Heart right ventricle (tissue), 16 donors: ENCODE data around the gene ZNF503. TPM values are rescaled to one million over a fixed set of nuclear protein-coding genes. Genes with fewer than 3 reads are reported as not detected.

Source experiments
- ATAC-seq, 8 donors: fragments of 200-7000 bp; cut with Tn5 transposase; one replicate each; pipeline ENCODE4 v1.9.1; 2020; ENCODE audit warnings: mild to moderate bottlenecking in 8 of 8, moderate library complexity in 8 of 8, moderate number of reproducible peaks in 1 of 8
- DNase-seq, 2 donors: peaks; one replicate each; pipeline ENCODE4 v3.0.0-alpha.2; 2020
- H3K27ac ChIP-seq, 10 donors: fragments of 200-600 bp; sonication (generic) in 2 of 10; one replicate each; pipeline versions ENCODE4 v1.5.0 to v1.8.0; 2020 to 2022; ENCODE audit warnings: mild to moderate bottlenecking in 3 of 10
- H3K27me3 ChIP-seq, 7 donors: fragments of 200-600 bp; one replicate each; pipeline ENCODE4 v1.8.0; 2021 to 2022; ENCODE audit warnings: mild to moderate bottlenecking in 2 of 7
- H3K36me3 ChIP-seq, 9 donors: fragments of 200-600 bp; sonication (generic) in 1 of 9; one replicate each; pipeline versions ENCODE4 v1.5.0 to v1.8.0; 2020 to 2022; ENCODE audit warnings: mild to moderate bottlenecking in 2 of 9
- H3K4me1 ChIP-seq, 9 donors: fragments of 200-600 bp; sonication (generic) in 1 of 9; one replicate each; pipeline versions ENCODE4 v1.5.0 to v1.8.0; 2020 to 2022; ENCODE audit warnings: mild to moderate bottlenecking in 4 of 9
- H3K4me3 ChIP-seq, 10 donors: fragments of 200-600 bp; sonication (generic) in 2 of 10; one replicate each; pipeline versions ENCODE4 v1.5.0 to v1.8.0; 2020 to 2022; ENCODE audit warnings: mild to moderate bottlenecking in 7 of 10, moderate library complexity in 2 of 10
- H3K9me3 ChIP-seq, 11 donors: fragments of 200-600 bp in 10 of 11; sonication (generic) in 2 of 11; one replicate each; pipeline versions ENCODE4 v1.5.0 to v1.8.0; 2013 to 2022; ENCODE audit warnings: mild to moderate bottlenecking in 2 of 11, control low read depth in 1 of 11, moderate library complexity in 1 of 11
- WGBS, 2 donors: extraction: QIAGEN DNeasy Blood & Tissue Kit; methylation state at CpG; one replicate each; pipeline ENCODE4 v1.1.7; 2013; ENCODE audit warnings: inconsistent platforms in 1 of 2; 5-methylcytosine and 5-hydroxymethylcytosine counted together
- intact Hi-C, 10 donors: fragments of 100-400 bp; cut with DNase I; formaldehyde crosslinking; loops; one replicate each; pipeline versions ENCODE4 v1.11.1 to v1.14.2; 2022
- polyA plus RNA-seq, 2 donors: library from polyadenylated mRNA; stranded (reverse); fragments of 200-250 nt; gene quantifications; one replicate each; pipeline ENCODE4 v1.2.3, GENCODE V29; 2013
- total RNA-seq, 10 donors: library from RNA; stranded (reverse); fragmentation: NEBNext Ultra II Directional in 3 of 10; extraction: Animal tissue kit (Norgen Biotek cat#: 25700) in 3 of 10; gene quantifications; one replicate each; pipeline versions ENCODE4 v1.2.1 to v1.2.4, GENCODE V29; 2021 to 2023
- TF ChIP-seq, protein P1 (sequence below), 9 donors: fragments of 200-600 bp; sonication (generic) in 2 of 9; IDR thresholded peaks; one replicate each; pipeline versions ENCODE4 v1.5.0 to v1.8.0; 2021 to 2022; ENCODE audit warnings: antibody characterized with exemption in 9 of 9, mild to moderate bottlenecking in 5 of 9, moderate library complexity in 1 of 9
- donor health status: Arrhythmogenic right ventricular cardiomyopathy.
- donor health status: ischemic (EF 13 %, LVEDD 7.1; RV severe dilation, severe dysfunction).
- donor health status: healthy with polysubstance abuse.
- donor health status: DM: no; HTN: yes; CAD: no.
- donor health status: DM: no; HTN: no; CAD: no.
- donor health status: ischemic (EF 25% LVEDD 6.9; RV normal size, moderate dysfunction).
- donor health status: ischemic (EF 25% LVEDD 5.7; RV mildly dilated, moderate dysfunction).
- donor health status: healthy.
- donor health status: DM: yes; HTN: yes; CAD: no.
- donor health status: Ischemic cardiomyopathy.
- donor health status: ischemic (EF 35%, LVEDD 5.7; RV mildly dilated, moderate dysfunction).
- donor health status: nonischemic (EF 11% LVEDD 7.7; RV severe dilation, severe dysfunction).
- donor health status: DM: yes; HTN: yes; CAD: no.
- donor health status: PGD.
- donor health status: ischemic (EF 29% LVEDD 5.4; RV normal size, mild dysfunction).
- donor health status: nonischemic (EF 23%, LVEDD 6.1; RV moderate dilation, normal function).

ZNF503 gene
- total and polyA plus RNA-seq, 12 donors = 2.5 to 9.7 (median 4.5) TPM

DNA sequence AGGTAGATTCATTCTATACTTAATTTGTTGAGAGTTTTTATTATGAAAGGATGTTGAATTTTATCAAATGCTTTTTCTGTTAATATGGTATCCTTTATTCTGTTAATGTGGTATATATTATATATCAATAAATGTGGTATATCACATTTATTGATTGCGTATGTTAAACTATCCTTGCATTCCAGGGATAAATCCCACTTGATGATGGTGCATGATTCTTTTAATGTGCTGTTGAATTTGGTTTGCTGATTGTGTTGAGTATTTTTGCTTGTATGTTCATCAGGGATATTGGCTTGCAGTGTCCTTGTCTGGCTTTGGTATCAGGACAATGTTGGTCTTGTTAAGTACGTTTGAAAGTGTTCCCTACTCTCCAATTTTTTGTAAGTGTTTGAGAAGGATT is 41.8 kb upstream of the ZNF503 start:
- peaks cover 0 to 6% (median 0%) of the 10 kb centered on the region in 9 donors for H3K4me1 ChIP-seq

DNA sequence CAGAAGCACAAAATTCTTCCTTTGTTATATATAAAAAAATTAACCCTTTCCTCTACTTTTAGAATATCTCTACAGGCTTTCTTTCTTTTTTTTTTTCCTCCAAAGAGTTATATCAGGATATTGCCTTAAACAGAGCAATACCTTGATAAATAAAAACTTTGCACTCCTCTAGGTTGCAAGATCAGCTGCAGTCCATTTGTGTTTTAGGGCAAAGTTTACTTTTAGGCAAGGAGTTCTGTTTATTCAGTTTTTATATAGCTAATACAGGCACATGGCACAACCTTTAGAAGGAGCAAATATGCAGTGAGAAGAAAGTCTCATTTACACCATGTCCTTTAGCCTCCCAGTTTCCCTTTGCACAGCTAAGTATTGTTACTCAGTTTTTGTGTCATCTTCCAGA is 40.1 kb upstream of the ZNF503 start:
- Histone ChIP-seq H3K4me3 (no peak overlapping the region), H3K27me3 (no peaks in the 10 kb centered on the region), H3K36me3 (peaks cover 0 to 21% (median 0%) of the 10 kb centered on the region in 9 donors), H3K27ac (no peak overlapping the region), H3K9me3 (peaks cover 0 to 45% (median 17%) of the 10 kb centered on the region in 11 donors), H3K4me1 (no peaks in the 10 kb centered on the region)
- intact Hi-C loops = no loop called here
- DNase-seq = no peak
- ATAC-seq = no peak
- TF ChIP-seq, protein P1, sequence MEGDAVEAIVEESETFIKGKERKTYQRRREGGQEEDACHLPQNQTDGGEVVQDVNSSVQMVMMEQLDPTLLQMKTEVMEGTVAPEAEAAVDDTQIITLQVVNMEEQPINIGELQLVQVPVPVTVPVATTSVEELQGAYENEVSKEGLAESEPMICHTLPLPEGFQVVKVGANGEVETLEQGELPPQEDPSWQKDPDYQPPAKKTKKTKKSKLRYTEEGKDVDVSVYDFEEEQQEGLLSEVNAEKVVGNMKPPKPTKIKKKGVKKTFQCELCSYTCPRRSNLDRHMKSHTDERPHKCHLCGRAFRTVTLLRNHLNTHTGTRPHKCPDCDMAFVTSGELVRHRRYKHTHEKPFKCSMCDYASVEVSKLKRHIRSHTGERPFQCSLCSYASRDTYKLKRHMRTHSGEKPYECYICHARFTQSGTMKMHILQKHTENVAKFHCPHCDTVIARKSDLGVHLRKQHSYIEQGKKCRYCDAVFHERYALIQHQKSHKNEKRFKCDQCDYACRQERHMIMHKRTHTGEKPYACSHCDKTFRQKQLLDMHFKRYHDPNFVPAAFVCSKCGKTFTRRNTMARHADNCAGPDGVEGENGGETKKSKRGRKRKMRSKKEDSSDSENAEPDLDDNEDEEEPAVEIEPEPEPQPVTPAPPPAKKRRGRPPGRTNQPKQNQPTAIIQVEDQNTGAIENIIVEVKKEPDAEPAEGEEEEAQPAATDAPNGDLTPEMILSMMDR (IDR thresholded peaks at IDR 0.05) = no peak

More for the DNA sequence above, 41.8 kb upstream of the ZNF503 start:
- peaks cover 0 to 46% (median 17%) of the 10 kb centered on the region in 11 donors for H3K9me3 ChIP-seq
- DNase-seq (no peak), ATAC-seq (no peak)
- no peak overlapping the region for H3K4me3 ChIP-seq
- H3K36me3 ChIP-seq = peaks cover 0 to 21% (median 0%) of the 10 kb centered on the region in 9 donors
- WGBS, 2 donors = 91 to 92% methylated on average over 2 of the region's 2 CpGs
- TF ChIP-seq, protein P1 (IDR thresholded peaks at IDR 0.05) = no peak
- no peak overlapping the region for H3K27ac ChIP-seq
- no peaks in the 10 kb centered on the region for H3K27me3 ChIP-seq
- intact Hi-C loops = no loop called here

GRCh38 chr10:75441196-75441595 is 39.6 kb upstream of the ZNF503 start:
- Histone ChIP-seq H3K27me3 (no peaks in the 10 kb centered on the region), H3K4me1 (no peaks in the 10 kb centered on the region), H3K9me3 (peaks cover 0 to 40% (median 17%) of the 10 kb centered on the region in 11 donors), H3K36me3 (peaks cover 0 to 21% (median 0%) of the 10 kb centered on the region in 9 donors), H3K27ac (no peak overlapping the region), H3K4me3 (no peak overlapping the region)
- no peak for ATAC-seq
- TF ChIP-seq, protein P1 (IDR thresholded peaks at IDR 0.05) = no peak
- intact Hi-C loops = no loop called here
- WGBS, 2 donors = 75 to 80% methylated on average over 4 of the region's 4 CpGs
- DNase-seq = no peak

GRCh38 chr10:75440271-75440793 is 38.8 kb upstream of the ZNF503 start:
- TF ChIP-seq, protein P1 (IDR thresholded peaks at IDR 0.05) = no peak
- Histone ChIP-seq H3K9me3 (peaks cover 0 to 33% (median 17%) of the 10 kb centered on the region in 11 donors), H3K27me3 (no peaks in the 10 kb centered on the region), H3K4me3 (no peak overlapping the region), H3K4me1 (no peaks in the 10 kb centered on the region), H3K27ac (no peak overlapping the region), H3K36me3 (peaks cover 0 to 21% (median 0%) of the 10 kb centered on the region in 9 donors)
- intact Hi-C loops = no loop called here
- DNase-seq (no peak), ATAC-seq (no peak)
- WGBS, 2 donors = 94 to 96% methylated on average over 4 of the region's 4 CpGs
